GM23338 (cell line): ENCODE data around the gene LSP1. TPM values are rescaled to one million over a fixed set of nuclear protein-coding genes. Genes with fewer than 3 reads are reported as not detected.

ENCODE experiments used
- ATAC-seq: fragments of 200-7000 bp; cut with Tn5 transposase; 3 replicates; pipeline ENCODE4 v1.9.1; 2020
- DNase-seq: peaks from one replicate; pipeline ENCODE4 v3.0.0-alpha.2; 2015; ENCODE audit warnings: low spot score
- H2AFZ ChIP-seq: fragments of 200-600 bp; sonication (generic); 2 replicates; pipeline ENCODE4 v1.8.0; 2016; ENCODE audit warnings: antibody characterized with exemption, mild to moderate bottlenecking, moderate library complexity
- H3F3A ChIP-seq: fragments of 200-600 bp; sonication (generic); replicated peaks from 2 replicates; pipeline ENCODE4 v1.8.0; 2017; ENCODE audit warnings: antibody characterized with exemption, mixed run types, low read depth
- H3K27ac ChIP-seq: fragments of 200-600 bp; sonication (generic); 2 replicates; pipeline ENCODE4 v1.6.1; 2016; ENCODE audit warnings: low read depth
- H3K27me3 ChIP-seq: fragments of 200-600 bp; sonication (generic); 2 replicates; pipeline ENCODE4 v1.8.0; 2016; ENCODE audit warnings: mild to moderate bottlenecking, mixed run types, moderate library complexity; ENCODE audit not compliant: insufficient read depth
- H3K36me3 ChIP-seq: fragments of 200-600 bp; sonication (generic); 2 replicates; pipeline ENCODE4 v1.8.0; 2016; ENCODE audit warnings: mild to moderate bottlenecking; ENCODE audit not compliant: insufficient read depth
- H3K4me1 ChIP-seq: fragments of 200-600 bp; sonication (generic); 2 replicates; pipeline ENCODE4 v1.8.0; 2016; ENCODE audit warnings: mild to moderate bottlenecking, moderate library complexity; ENCODE audit not compliant: insufficient read depth
- H3K4me2 ChIP-seq: fragments of 200-600 bp; sonication (generic); 2 replicates; pipeline ENCODE4 v1.7.1; 2017; ENCODE audit warnings: mixed run types
- H3K4me3 ChIP-seq: fragments of 200-600 bp; sonication (generic); 2 replicates; pipeline ENCODE4 v1.6.1; 2016; ENCODE audit warnings: mixed run types
- H3K79me2 ChIP-seq: fragments of 200-600 bp; sonication (generic); replicated peaks from 2 replicates; pipeline ENCODE4 v1.8.0; 2017; ENCODE audit warnings: mild to moderate bottlenecking; ENCODE audit not compliant: insufficient read depth
- H3K9me2 ChIP-seq: fragments of 200-600 bp; sonication (generic); 2 replicates; pipeline ENCODE4 v1.8.0; 2017; ENCODE audit not compliant: insufficient read depth
- H4K20me1 ChIP-seq: fragments of 200-600 bp; sonication (generic); replicated peaks from 2 replicates; pipeline ENCODE4 v1.8.0; 2017; ENCODE audit warnings: mild to moderate bottlenecking; ENCODE audit not compliant: insufficient read depth
- H3K27ac Mint-ChIP-seq: 2 replicates; pipeline ENCODE4 v1.8.0; 2020; ENCODE audit warnings: inconsistent platforms, mild to moderate bottlenecking, moderate library complexity, mixed read lengths
- H3K27me3 Mint-ChIP-seq: 3 replicates; pipeline ENCODE4 v1.8.0; 2022; ENCODE audit warnings: low read depth, mild to moderate bottlenecking, moderate library complexity, mixed read lengths, inconsistent platforms; ENCODE audit not compliant: insufficient read depth, poor library complexity
- H3K36me3 Mint-ChIP-seq: 3 replicates; pipeline ENCODE4 v1.8.0; 2021; ENCODE audit warnings: low read depth, mild to moderate bottlenecking, inconsistent platforms, moderate library complexity, mixed read lengths
- H3K4me1 Mint-ChIP-seq: 3 replicates; pipeline ENCODE4 v1.8.0; 2020; ENCODE audit warnings: mild to moderate bottlenecking, inconsistent platforms, mixed read lengths
- H3K4me3 Mint-ChIP-seq: 3 replicates; pipeline ENCODE4 v1.8.0; 2021; ENCODE audit warnings: moderate library complexity, mild to moderate bottlenecking, inconsistent platforms, mixed read lengths
- H3K9me3 Mint-ChIP-seq: 3 replicates; pipeline ENCODE4 v1.8.0; 2020; ENCODE audit warnings: moderate library complexity, mild to moderate bottlenecking, inconsistent platforms, mixed read lengths
- CREB1 ChIP-seq: fragments of 250-450 bp; sonication (Bioruptor Pico); IDR thresholded peaks from 2 replicates; pipeline ENCODE4 v1.5.0; 2020; ENCODE audit warnings: low read depth, mild to moderate bottlenecking, moderate library complexity
- EZH2phosphoT487 ChIP-seq: fragments of 200-600 bp; sonication (generic); IDR thresholded peaks from one replicate; pipeline ENCODE4 v1.8.1; 2018; ENCODE audit warnings: antibody characterized with exemption; ENCODE audit not compliant: unreplicated experiment
- JUNB ChIP-seq: IDR thresholded peaks from one replicate; pipeline ENCODE4 v1.6.1; 2016; ENCODE audit warnings: antibody characterized with exemption; ENCODE audit not compliant: unreplicated experiment
- POLR2AphosphoS5 ChIP-seq: IDR thresholded peaks from 2 replicates; pipeline ENCODE4 v1.6.1; 2016; ENCODE audit warnings: antibody characterized with exemption, low read depth
- STAT1 ChIP-seq: IDR thresholded peaks from one replicate; pipeline ENCODE4 v1.6.1; 2016; ENCODE audit warnings: antibody characterized with exemption; ENCODE audit not compliant: unreplicated experiment
- ZNF331 ChIP-seq: fragments of 250-450 bp; sonication (Bioruptor Pico); IDR thresholded peaks from 2 replicates; pipeline ENCODE4 v1.5.0; 2020; ENCODE audit warnings: low read depth, mild to moderate bottlenecking, moderate library complexity
- polyA plus RNA-seq: library from polyadenylated mRNA; unstranded; fragments of >200 nt; fragmentation: Nextera tagmentation; extraction: Ambion mirVana; gene quantifications from 2 replicates; pipeline ENCODE4 v1.2.1, GENCODE V29; 2016
- total RNA-seq: library from RNA; depleted of rRNA; stranded (reverse); fragments of >200 nt; shearing (Covaris generic); gene quantifications from 2 replicates; pipeline ENCODE4 v1.2.3, GENCODE V29; 2014
- TF ChIP-seq, protein P1 (sequence below): IDR thresholded peaks from one replicate; pipeline ENCODE4 v1.6.1; 2018; ENCODE audit warnings: antibody characterized with exemption; ENCODE audit not compliant: unreplicated experiment
- TF ChIP-seq, protein P2 (sequence below): fragments of 250-450 bp; sonication (Bioruptor Pico); IDR thresholded peaks from 2 replicates; pipeline ENCODE4 v1.5.0; 2020; ENCODE audit warnings: mild to moderate bottlenecking, moderate library complexity

LSP1 gene
- total and polyA plus RNA-seq, 2 experiments from 2014 or later: 0.84 TPM; not detected in 1

DNA sequence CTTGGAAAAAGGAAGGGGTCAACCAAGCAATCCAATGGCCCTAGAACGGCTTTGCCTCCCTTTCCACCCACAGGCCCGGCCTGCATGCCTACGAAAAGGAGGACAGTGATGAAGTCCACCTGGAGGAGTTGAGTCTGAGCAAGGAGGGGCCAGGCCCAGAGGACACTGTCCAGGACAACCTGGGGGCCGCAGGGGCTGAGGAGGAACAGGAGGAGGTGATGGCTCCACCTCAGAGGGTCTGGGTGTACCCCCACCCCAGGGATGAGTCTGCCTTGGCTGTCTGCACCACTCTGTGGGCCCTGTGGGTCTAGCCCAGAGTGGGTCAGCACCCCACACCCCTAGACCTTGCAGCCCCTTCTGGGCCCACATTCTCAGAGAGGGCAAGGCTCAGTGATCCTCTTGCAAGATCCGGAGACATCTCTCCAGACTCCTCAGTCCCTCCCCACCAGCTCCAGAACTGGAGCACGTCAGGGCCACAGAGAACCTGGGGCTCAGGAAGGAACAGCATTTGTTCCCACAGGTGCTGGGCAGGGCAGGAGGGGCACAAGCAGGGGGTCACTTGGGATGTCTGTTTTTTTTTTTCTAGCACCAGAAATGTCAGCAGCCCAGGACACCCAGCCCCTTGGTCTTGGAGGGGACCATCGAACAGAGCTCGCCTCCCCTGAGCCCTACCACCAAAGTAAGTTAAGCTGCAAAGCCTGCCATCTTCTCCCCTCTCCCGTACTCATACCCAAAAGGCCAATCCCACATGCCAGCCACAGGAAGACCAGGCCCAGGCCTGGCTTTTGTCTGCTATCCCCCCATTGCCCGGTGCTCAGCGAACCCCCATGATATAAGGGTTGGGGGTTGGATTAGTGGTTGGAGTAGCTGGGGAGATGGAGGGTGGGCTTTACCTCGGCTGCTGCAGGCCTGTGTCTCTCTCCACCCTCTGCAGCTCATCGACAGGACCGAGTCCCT lies 30.7 kb downstream of the LSP1 start (continued):
- TF ChIP-seq, protein P1, sequence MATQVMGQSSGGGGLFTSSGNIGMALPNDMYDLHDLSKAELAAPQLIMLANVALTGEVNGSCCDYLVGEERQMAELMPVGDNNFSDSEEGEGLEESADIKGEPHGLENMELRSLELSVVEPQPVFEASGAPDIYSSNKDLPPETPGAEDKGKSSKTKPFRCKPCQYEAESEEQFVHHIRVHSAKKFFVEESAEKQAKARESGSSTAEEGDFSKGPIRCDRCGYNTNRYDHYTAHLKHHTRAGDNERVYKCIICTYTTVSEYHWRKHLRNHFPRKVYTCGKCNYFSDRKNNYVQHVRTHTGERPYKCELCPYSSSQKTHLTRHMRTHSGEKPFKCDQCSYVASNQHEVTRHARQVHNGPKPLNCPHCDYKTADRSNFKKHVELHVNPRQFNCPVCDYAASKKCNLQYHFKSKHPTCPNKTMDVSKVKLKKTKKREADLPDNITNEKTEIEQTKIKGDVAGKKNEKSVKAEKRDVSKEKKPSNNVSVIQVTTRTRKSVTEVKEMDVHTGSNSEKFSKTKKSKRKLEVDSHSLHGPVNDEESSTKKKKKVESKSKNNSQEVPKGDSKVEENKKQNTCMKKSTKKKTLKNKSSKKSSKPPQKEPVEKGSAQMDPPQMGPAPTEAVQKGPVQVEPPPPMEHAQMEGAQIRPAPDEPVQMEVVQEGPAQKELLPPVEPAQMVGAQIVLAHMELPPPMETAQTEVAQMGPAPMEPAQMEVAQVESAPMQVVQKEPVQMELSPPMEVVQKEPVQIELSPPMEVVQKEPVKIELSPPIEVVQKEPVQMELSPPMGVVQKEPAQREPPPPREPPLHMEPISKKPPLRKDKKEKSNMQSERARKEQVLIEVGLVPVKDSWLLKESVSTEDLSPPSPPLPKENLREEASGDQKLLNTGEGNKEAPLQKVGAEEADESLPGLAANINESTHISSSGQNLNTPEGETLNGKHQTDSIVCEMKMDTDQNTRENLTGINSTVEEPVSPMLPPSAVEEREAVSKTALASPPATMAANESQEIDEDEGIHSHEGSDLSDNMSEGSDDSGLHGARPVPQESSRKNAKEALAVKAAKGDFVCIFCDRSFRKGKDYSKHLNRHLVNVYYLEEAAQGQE: no peak
- TF ChIP-seq, protein P2, sequence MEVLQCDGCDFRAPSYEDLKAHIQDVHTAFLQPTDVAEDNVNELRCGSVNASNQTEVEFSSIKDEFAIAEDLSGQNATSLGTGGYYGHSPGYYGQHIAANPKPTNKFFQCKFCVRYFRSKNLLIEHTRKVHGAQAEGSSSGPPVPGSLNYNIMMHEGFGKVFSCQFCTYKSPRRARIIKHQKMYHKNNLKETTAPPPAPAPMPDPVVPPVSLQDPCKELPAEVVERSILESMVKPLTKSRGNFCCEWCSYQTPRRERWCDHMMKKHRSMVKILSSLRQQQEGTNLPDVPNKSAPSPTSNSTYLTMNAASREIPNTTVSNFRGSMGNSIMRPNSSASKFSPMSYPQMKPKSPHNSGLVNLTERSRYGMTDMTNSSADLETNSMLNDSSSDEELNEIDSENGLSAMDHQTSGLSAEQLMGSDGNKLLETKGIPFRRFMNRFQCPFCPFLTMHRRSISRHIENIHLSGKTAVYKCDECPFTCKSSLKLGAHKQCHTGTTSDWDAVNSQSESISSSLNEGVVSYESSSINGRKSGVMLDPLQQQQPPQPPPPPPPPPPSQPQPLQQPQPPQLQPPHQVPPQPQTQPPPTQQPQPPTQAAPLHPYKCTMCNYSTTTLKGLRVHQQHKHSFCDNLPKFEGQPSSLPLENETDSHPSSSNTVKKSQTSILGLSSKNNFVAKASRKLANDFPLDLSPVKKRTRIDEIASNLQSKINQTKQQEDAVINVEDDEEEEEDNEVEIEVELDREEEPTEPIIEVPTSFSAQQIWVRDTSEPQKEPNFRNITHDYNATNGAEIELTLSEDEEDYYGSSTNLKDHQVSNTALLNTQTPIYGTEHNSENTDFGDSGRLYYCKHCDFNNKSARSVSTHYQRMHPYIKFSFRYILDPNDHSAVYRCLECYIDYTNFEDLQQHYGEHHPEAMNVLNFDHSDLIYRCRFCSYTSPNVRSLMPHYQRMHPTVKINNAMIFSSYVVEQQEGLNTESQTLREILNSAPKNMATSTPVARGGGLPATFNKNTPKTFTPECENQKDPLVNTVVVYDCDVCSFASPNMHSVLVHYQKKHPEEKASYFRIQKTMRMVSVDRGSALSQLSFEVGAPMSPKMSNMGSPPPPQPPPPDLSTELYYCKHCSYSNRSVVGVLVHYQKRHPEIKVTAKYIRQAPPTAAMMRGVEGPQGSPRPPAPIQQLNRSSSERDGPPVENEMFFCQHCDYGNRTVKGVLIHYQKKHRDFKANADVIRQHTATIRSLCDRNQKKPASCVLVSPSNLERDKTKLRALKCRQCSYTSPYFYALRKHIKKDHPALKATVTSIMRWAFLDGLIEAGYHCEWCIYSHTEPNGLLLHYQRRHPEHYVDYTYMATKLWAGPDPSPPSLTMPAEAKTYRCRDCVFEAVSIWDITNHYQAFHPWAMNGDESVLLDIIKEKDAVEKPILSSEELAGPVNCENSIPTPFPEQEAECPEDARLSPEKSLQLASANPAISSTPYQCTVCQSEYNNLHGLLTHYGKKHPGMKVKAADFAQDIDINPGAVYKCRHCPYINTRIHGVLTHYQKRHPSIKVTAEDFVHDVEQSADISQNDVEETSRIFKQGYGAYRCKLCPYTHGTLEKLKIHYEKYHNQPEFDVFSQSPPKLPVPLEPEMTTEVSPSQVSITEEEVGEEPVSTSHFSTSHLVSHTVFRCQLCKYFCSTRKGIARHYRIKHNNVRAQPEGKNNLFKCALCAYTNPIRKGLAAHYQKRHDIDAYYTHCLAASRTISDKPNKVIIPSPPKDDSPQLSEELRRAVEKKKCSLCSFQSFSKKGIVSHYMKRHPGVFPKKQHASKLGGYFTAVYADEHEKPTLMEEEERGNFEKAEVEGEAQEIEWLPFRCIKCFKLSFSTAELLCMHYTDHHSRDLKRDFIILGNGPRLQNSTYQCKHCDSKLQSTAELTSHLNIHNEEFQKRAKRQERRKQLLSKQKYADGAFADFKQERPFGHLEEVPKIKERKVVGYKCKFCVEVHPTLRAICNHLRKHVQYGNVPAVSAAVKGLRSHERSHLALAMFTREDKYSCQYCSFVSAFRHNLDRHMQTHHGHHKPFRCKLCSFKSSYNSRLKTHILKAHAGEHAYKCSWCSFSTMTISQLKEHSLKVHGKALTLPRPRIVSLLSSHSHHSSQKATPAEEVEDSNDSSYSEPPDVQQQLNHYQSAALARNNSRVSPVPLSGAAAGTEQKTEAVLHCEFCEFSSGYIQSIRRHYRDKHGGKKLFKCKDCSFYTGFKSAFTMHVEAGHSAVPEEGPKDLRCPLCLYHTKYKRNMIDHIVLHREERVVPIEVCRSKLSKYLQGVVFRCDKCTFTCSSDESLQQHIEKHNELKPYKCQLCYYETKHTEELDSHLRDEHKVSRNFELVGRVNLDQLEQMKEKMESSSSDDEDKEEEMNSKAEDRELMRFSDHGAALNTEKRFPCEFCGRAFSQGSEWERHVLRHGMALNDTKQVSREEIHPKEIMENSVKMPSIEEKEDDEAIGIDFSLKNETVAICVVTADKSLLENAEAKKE (CRISPR knock-in tag): no peak
- TF ChIP-seq JUNB: no peak

DNA sequence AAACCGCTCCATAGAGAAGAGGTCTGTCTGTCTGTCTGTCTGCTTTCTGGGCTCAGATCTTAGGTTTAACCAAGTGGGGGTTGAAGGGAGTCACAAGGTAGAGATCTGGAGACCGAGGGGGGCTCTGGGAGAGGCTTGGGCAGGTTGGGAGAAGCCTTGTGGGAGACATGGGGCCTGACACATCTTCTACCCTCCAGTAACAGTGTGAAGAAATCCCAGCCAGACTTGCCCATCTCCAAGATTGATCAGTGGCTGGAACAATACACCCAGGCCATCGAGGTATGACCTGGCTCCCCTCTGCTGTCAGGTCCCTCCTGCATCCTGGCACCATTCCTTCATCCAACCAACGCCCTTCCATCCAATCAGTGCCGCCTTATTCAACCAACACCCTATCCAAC lies 31.4 kb downstream of the LSP1 start:
- DNase-seq (no peak), ATAC-seq (no peak)
- Histone ChIP-seq H2AFZ (no peak overlapping the region), H3K27me3 (no peaks in the 10 kb centered on the region), H3K4me2 (no peak overlapping the region), H3K36me3 (no peaks in the 10 kb centered on the region), H3K79me2 (no peaks in the 10 kb centered on the region), H3F3A (no peaks in the 10 kb centered on the region), H3K9me2 (no peaks in the 10 kb centered on the region), H3K27ac (no peak overlapping the region), H3K4me3 (no peak overlapping the region), H3K4me1 (no peaks in the 10 kb centered on the region), H4K20me1 (no peaks in the 10 kb centered on the region)
- H3K9me3 Mint-ChIP-seq: no peaks in the 10 kb centered on the region
- no peaks in the 10 kb centered on the region for H3K4me1 Mint-ChIP-seq
- H3K27me3 Mint-ChIP-seq: peaks cover 3% of the 10 kb centered on the region
- H3K36me3 Mint-ChIP-seq: no peaks in the 10 kb centered on the region
- no peak overlapping the region for H3K4me3 Mint-ChIP-seq
- no peak overlapping the region for H3K27ac Mint-ChIP-seq
- TF ChIP-seq STAT1 (no peak), ZNF331 (no peak), CREB1 (no peak), POLR2AphosphoS5 (no peak), EZH2phosphoT487 (no peak), JUNB (no peak)
- TF ChIP-seq, protein P1: no peak
